Activated CD8-positive, alpha-beta memory T cell treated with anti-CD3 and anti-CD28 coated beads for 36 hours (primary cell): ENCODE measurements around the gene PIP5K1C. TPM values are rescaled to one million over a fixed set of nuclear protein-coding genes. Genes with fewer than 3 reads are reported as not detected.
"Not testable (repeated sequence)": the region's sequence is repeated elsewhere in the genome, so short reads cannot be mapped to it uniquely, and the experiment has no call there.

Experiments
- CTCF ChIA-PET: fragments of 350-600 bp; sonication (Branson Sonifier 250); formaldehyde crosslinking; loops from one replicate; lab custom pipeline; 2021; ENCODE audit warnings: antibody characterized with exemption; lab: Charles Lee
- POLR2A ChIA-PET: fragments of 350-600 bp; sonication (Branson Sonifier 250); formaldehyde crosslinking; loops from one replicate; lab custom pipeline; 2021; ENCODE audit warnings: antibody characterized with exemption; lab: Charles Lee
- total RNA-seq, 2 experiments: library from RNA; stranded (reverse); gene quantifications; one replicate each; pipeline ENCODE4 v1.2.3, GENCODE V29; 2021

PIP5K1C gene
- total RNA-seq, 2 experiments from 2014 or later: 29.6 to 30.3 TPM

GRCh38 chr19:3669947-3670795 is 30.1 kb downstream of the PIP5K1C start:
- ChIA-PET CTCF (interaction anchor here (1.2 to 2.9 kb wide), 5 partner anchors 23 to 125 kb away, joined by 3 to 14 read pairs (median 8); partner anchors contain the start of genes MFSD12 and PIP5K1C), POLR2A (no interaction called here)

- ChIA-PET CTCF (interaction anchor here (1.4 to 4.6 kb wide), 3 partner anchors 20 to 31 kb away, joined by 3 to 36 read pairs (median 14); partner anchors contain the start of gene PIP5K1C), POLR2A (no interaction called here)
These were observed 31.0 kb downstream of the PIP5K1C start for GRCh38 chr19:3669082-3669946.

GRCh38 chr19:3668331-3669081 is 31.8 kb downstream of the PIP5K1C start:
- CTCF ChIA-PET: interaction anchor here (1.4 to 4.6 kb wide), 4 partner anchors 13 to 38 kb away, joined by 3 to 36 read pairs (median 8); no protein-coding TSS in a partner anchor
- POLR2A ChIA-PET: no interaction called here

GRCh38 chr19:3667766-3668165 is 32.5 kb downstream of the PIP5K1C start:
- CTCF ChIA-PET: interaction anchor here (1.1 to 4.6 kb wide), 5 partner anchors 13 to 41 kb away, joined by 3 to 36 read pairs (median 6); partner anchors contain the start of gene TJP3
- POLR2A ChIA-PET: no interaction called here

GRCh38 chr19:3667037-3667638 is 33.1 kb downstream of the PIP5K1C start:
- ChIA-PET CTCF (interaction anchor here (0.7 to 4.6 kb wide), 8 partner anchors 12 to 122 kb away, joined by 3 to 36 read pairs (median 8); partner anchors contain the start of genes PIP5K1C and TJP3), POLR2A (no interaction called here)

- CTCF ChIA-PET: interaction anchor here (0.7 to 4.6 kb wide), 10 partner anchors 11 to 246 kb away, joined by 3 to 36 read pairs (median 6); partner anchors contain the start of gene PIP5K1C
- POLR2A ChIA-PET: not testable (repeated sequence)
These were observed 33.8 kb downstream of the PIP5K1C start for GRCh38 chr19:3666545-3666856.

GRCh38 chr19:3665681-3666544 is 34.4 kb downstream of the PIP5K1C start:
- ChIA-PET CTCF (interaction anchor here (0.8 to 4.6 kb wide), 9 partner anchors 11 to 247 kb away, joined by 3 to 36 read pairs (median 7); partner anchors contain the start of gene PIP5K1C), POLR2A (no interaction called here)

GRCh38 chr19:3664879-3665642 is 35.2 kb downstream of the PIP5K1C start:
- CTCF ChIA-PET: interaction anchor here (1.3 to 4.6 kb wide), 6 partner anchors 24 to 248 kb away, joined by 3 to 36 read pairs (median 8); partner anchors contain the start of gene PIP5K1C
- POLR2A ChIA-PET: no interaction called here

GRCh38 chr19:3663838-3664237 is 36.4 kb downstream of the PIP5K1C start:
- ChIA-PET CTCF (no interaction called here), POLR2A (no interaction called here)

GRCh38 chr19:3661284-3662238 is 38.7 kb downstream of the PIP5K1C start:
- CTCF ChIA-PET: interaction anchor here (1.2 to 1.5 kb wide), 4 partner anchors 10 to 75 kb away, joined by 3 to 5 read pairs (median 4); partner anchors contain the start of genes PIP5K1C and TJP3
- POLR2A ChIA-PET: interaction anchor here (0.7 to 1.1 kb wide), 2 partner anchors 33 to 89 kb away, joined by 3 to 9 read pairs; no protein-coding TSS in a partner anchor

- POLR2A ChIA-PET: interaction anchor here (1.1 kb wide), 1 partner anchor 90 kb away, joined by 9 read pairs; no protein-coding TSS in a partner anchor
- CTCF ChIA-PET: interaction anchor here (1.2 to 1.5 kb wide), 2 partner anchors 48 to 74 kb away, joined by 3 to 4 read pairs; partner anchors contain the start of gene TJP3
These were observed 39.6 kb downstream of the PIP5K1C start for GRCh38 chr19:3660493-3661219.

- ChIA-PET POLR2A (no interaction called here), CTCF (no interaction called here)
These were observed 40.5 kb downstream of the PIP5K1C start for GRCh38 chr19:3659746-3660112.

GRCh38 chr19:3658870-3659745 is 41.2 kb downstream of the PIP5K1C start:
- ChIA-PET POLR2A (no interaction called here), CTCF (no interaction called here)
